ENCODE measurements around the gene SFTPA2.
"Not testable (repeated sequence)": the region's sequence is repeated elsewhere in the genome, so short reads cannot be mapped to it uniquely, and the experiment has no call there.

SFTPA2 gene

GRCh38 chr10:79556961-79557360, 3.2 kb downstream of the SFTPA2 start:
- DNase-seq: not testable (repeated sequence)

- no peak for DNase-seq
Observed at GRCh38 chr10:79555354-79556309, 4.6 kb downstream of the SFTPA2 start.

GRCh38 chr10:79552143-79552542, 8.1 kb downstream of the SFTPA2 start:
- no peak for DNase-seq

- no peak for DNase-seq
Observed at GRCh38 chr10:79547973-79548372, 12.2 kb downstream of the SFTPA2 start.

GRCh38 chr10:79547128-79547527, 13.1 kb downstream of the SFTPA2 start:
- DNase-seq: not testable (repeated sequence)

- not testable (repeated sequence) for DNase-seq
Observed at GRCh38 chr10:79544926-79545659, 15.1 kb downstream of the SFTPA2 start.

GRCh38 chr10:79544408-79544807, 15.8 kb downstream of the SFTPA2 start:
- DNase-seq: not testable (repeated sequence)

GRCh38 chr10:79542626-79543025, 17.6 kb downstream of the SFTPA2 start:
- peak; percentile 43 to 60 for DNase-seq

GRCh38 chr10:79540930-79541329, 19.3 kb downstream of the SFTPA2 start:
- not testable (repeated sequence) for DNase-seq

- DNase-seq: not testable (repeated sequence)
Observed at GRCh38 chr10:79538311-79538710, 21.9 kb downstream of the SFTPA2 start.

GRCh38 chr10:79533903-79534175, 26.4 kb downstream of the SFTPA2 start:
- DNase-seq: not testable (repeated sequence)

GRCh38 chr10:79533142-79533902, 26.9 kb downstream of the SFTPA2 start:
- peak; percentile 19 to 24 for DNase-seq

- not testable (repeated sequence) for DNase-seq
Observed at GRCh38 chr10:79528261-79528660, 31.9 kb downstream of the SFTPA2 start.

GRCh38 chr10:79525049-79525710, 35.0 kb downstream of the SFTPA2 start:
- DNase-seq: not testable (repeated sequence)

- not testable (repeated sequence) for DNase-seq
Observed at GRCh38 chr10:79523157-79523853, 36.9 kb downstream of the SFTPA2 start.

- DNase-seq: not testable (repeated sequence)
Observed at GRCh38 chr10:79522464-79522863, 37.7 kb downstream of the SFTPA2 start.

- not testable (repeated sequence) for DNase-seq
Observed at GRCh38 chr10:79521751-79522150, 38.5 kb downstream of the SFTPA2 start.

GRCh38 chr10:79517567-79517966, 42.6 kb downstream of the SFTPA2 start:
- not testable (repeated sequence) for DNase-seq

GRCh38 chr10:79516532-79517205, 43.5 kb downstream of the SFTPA2 start:
- peak in 1 of 2 donors; percentile 0 for DNase-seq

- DNase-seq: not testable (repeated sequence)
Observed at GRCh38 chr10:79511891-79512583, 48.2 kb downstream of the SFTPA2 start, which contains the start of gene EIF5AL1. Gene EIF5AL1, plus strand, starts transcription at chr10:79512533. Its CDS starts 117 bp downstream, at chr10:79512650.

Measured in inflammatory macrophage treated with lipopolysaccharide for 1 hour (primary cell).